ENCODE data around the gene MAP2K5. TPM values are rescaled to one million over a fixed set of nuclear protein-coding genes. Genes with fewer than 3 reads are reported as not detected.
A peak's percentile ranks its signal among the peaks of the same experiment; 100 is the strongest.

The MAP2K5 gene
- polyA plus RNA-seq, 1 donor from 2014 or later: 12.1 TPM

DNA sequence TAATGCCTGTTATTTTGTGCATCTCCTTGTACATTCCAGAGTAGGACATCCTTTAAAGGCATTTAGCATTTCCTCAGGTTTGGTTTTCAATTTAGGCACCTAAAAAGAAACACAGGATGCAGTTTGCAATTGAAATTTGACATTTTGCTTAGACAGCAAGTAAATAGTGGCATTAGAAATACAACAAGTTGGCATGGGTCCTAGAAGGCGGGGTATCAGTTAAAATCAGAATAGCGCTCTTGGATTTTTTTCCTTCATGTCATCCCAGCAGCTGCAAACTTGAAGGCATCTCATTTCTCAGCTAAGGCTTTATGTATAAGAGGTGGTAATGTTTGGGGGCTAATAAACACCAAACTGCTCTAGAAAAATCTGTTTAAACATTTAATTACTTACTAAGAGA is 235.3 kb downstream of the MAP2K5 start:
- peaks cover 6% of the 10 kb centered on the region for H3K27me3 ChIP-seq (ENCODE audit: insufficient read depth, low read depth, low read length)
- TF ChIP-seq MXI1 (conservative IDR thresholded peaks at IDR 0.05; ENCODE audit: poor library complexity, severe bottlenecking): no peak
- no peaks in the 10 kb centered on the region for H3K9me3 ChIP-seq (ENCODE audit: low read length)
- H3K4me2 ChIP-seq (ENCODE audit: low read length): no peak overlapping the region
- H3K79me2 ChIP-seq (replicated peaks; ENCODE audit: insufficient read depth, low read length): no peaks in the 10 kb centered on the region
- no peak overlapping the region for H2AFZ ChIP-seq (ENCODE audit: low read depth, low read length)
- H3K27ac ChIP-seq (ENCODE audit: low read length): no peak overlapping the region
- no peak overlapping the region for H3K4me3 ChIP-seq (ENCODE audit: low read length)
- H3K36me3 ChIP-seq (ENCODE audit: insufficient read depth, low read length): no peaks in the 10 kb centered on the region
- H3K9ac ChIP-seq (ENCODE audit: low read length): no peak overlapping the region
- no peaks in the 10 kb centered on the region for H3F3A ChIP-seq (ENCODE audit: insufficient read depth, low read length, poor library complexity, severe bottlenecking)
- H4K20me1 ChIP-seq (ENCODE audit: insufficient read depth): no peaks in the 10 kb centered on the region
- H3K9me2 ChIP-seq (ENCODE audit: insufficient read depth, low read length): no peaks in the 10 kb centered on the region

DNA sequence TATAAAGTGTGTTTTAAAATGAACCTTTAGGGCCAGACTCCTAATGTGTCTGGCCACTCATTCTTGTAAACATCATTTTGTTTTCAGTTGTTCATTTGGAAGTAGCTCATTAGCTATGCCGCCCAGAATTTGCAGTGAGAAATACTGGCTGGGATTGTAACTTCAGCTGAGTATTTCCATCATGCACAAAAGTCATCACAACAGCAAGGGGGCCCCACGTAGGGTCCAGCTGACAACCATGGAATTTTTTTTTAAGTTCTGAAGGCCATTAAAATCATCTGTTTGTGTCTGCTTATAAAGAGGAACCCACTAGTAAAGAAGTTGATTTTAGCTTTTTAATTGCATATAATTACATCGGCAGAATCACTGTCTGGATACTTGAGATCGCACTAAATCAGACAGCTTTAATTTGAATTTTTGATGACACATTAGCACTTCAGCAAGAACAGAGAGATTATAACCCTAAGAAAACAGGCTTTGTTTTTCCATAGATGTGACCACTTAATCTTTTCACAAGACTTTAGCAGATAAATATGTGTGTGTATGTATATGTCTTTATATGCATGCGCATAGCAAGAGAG is 236.6 kb downstream of the MAP2K5 start:
- Histone ChIP-seq H4K20me1 (ENCODE audit: insufficient read depth) (no peaks in the 10 kb centered on the region), H3K9me2 (ENCODE audit: insufficient read depth, low read length) (no peaks in the 10 kb centered on the region), H3K27me3 (ENCODE audit: insufficient read depth, low read depth, low read length) (peaks cover 5% of the 10 kb centered on the region), H3K4me2 (ENCODE audit: low read length) (no peak overlapping the region), H3K79me2 (replicated peaks; ENCODE audit: insufficient read depth, low read length) (no peaks in the 10 kb centered on the region), H3K4me3 (ENCODE audit: low read length) (peak overlapping the region; percentile 5), H3K9me3 (ENCODE audit: low read length) (no peaks in the 10 kb centered on the region), H3F3A (ENCODE audit: insufficient read depth, low read length, poor library complexity, severe bottlenecking) (no peaks in the 10 kb centered on the region), H3K27ac (ENCODE audit: low read length) (no peak overlapping the region), H3K9ac (ENCODE audit: low read length) (no peak overlapping the region), H3K36me3 (ENCODE audit: insufficient read depth, low read length) (no peaks in the 10 kb centered on the region), H2AFZ (ENCODE audit: low read depth, low read length) (no peak overlapping the region)
- TF ChIP-seq SMC3 (conservative IDR thresholded peaks at IDR 0.05; ENCODE audit: poor library complexity) (no peak), RAD21 (conservative IDR thresholded peaks at IDR 0.05) (no peak), EZH2 (IDR thresholded peaks at IDR 0.05; ENCODE audit: borderline replicate concordance, insufficient read depth, low read length, poor library complexity, severe bottlenecking) (no peak), MXI1 (conservative IDR thresholded peaks at IDR 0.05; ENCODE audit: poor library complexity, severe bottlenecking) (no peak), TAF1 (IDR thresholded peaks at IDR 0.05; ENCODE audit: low read depth) (no peak), EP300 (conservative IDR thresholded peaks at IDR 0.05; ENCODE audit: poor library complexity, severe bottlenecking) (no peak), POLR2AphosphoS5 (IDR thresholded peaks at IDR 0.05) (no peak)
- TF ChIP-seq, protein P1, sequence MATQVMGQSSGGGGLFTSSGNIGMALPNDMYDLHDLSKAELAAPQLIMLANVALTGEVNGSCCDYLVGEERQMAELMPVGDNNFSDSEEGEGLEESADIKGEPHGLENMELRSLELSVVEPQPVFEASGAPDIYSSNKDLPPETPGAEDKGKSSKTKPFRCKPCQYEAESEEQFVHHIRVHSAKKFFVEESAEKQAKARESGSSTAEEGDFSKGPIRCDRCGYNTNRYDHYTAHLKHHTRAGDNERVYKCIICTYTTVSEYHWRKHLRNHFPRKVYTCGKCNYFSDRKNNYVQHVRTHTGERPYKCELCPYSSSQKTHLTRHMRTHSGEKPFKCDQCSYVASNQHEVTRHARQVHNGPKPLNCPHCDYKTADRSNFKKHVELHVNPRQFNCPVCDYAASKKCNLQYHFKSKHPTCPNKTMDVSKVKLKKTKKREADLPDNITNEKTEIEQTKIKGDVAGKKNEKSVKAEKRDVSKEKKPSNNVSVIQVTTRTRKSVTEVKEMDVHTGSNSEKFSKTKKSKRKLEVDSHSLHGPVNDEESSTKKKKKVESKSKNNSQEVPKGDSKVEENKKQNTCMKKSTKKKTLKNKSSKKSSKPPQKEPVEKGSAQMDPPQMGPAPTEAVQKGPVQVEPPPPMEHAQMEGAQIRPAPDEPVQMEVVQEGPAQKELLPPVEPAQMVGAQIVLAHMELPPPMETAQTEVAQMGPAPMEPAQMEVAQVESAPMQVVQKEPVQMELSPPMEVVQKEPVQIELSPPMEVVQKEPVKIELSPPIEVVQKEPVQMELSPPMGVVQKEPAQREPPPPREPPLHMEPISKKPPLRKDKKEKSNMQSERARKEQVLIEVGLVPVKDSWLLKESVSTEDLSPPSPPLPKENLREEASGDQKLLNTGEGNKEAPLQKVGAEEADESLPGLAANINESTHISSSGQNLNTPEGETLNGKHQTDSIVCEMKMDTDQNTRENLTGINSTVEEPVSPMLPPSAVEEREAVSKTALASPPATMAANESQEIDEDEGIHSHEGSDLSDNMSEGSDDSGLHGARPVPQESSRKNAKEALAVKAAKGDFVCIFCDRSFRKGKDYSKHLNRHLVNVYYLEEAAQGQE (IDR thresholded peaks at IDR 0.05; ENCODE audit: borderline replicate concordance): no peak
- TF ChIP-seq, protein P2, sequence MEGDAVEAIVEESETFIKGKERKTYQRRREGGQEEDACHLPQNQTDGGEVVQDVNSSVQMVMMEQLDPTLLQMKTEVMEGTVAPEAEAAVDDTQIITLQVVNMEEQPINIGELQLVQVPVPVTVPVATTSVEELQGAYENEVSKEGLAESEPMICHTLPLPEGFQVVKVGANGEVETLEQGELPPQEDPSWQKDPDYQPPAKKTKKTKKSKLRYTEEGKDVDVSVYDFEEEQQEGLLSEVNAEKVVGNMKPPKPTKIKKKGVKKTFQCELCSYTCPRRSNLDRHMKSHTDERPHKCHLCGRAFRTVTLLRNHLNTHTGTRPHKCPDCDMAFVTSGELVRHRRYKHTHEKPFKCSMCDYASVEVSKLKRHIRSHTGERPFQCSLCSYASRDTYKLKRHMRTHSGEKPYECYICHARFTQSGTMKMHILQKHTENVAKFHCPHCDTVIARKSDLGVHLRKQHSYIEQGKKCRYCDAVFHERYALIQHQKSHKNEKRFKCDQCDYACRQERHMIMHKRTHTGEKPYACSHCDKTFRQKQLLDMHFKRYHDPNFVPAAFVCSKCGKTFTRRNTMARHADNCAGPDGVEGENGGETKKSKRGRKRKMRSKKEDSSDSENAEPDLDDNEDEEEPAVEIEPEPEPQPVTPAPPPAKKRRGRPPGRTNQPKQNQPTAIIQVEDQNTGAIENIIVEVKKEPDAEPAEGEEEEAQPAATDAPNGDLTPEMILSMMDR (IDR thresholded peaks at IDR 0.05; ENCODE audit: poor library complexity, severe bottlenecking): no peak
